Endothelial cell of coronary artery (primary cell): Measurements from ENCODE around the gene PHAX. TPM values are rescaled to one million over a fixed set of nuclear protein-coding genes. Genes with fewer than 3 reads are reported as not detected.

ENCODE experiments used
- total RNA-seq: library from RNA; depleted of rRNA; stranded (reverse); fragments of >200 nt; gene quantifications from 2 replicates; pipeline ENCODE4 v1.2.3, GENCODE V29; 2014

The PHAX gene, protein sequence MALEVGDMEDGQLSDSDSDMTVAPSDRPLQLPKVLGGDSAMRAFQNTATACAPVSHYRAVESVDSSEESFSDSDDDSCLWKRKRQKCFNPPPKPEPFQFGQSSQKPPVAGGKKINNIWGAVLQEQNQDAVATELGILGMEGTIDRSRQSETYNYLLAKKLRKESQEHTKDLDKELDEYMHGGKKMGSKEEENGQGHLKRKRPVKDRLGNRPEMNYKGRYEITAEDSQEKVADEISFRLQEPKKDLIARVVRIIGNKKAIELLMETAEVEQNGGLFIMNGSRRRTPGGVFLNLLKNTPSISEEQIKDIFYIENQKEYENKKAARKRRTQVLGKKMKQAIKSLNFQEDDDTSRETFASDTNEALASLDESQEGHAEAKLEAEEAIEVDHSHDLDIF
- 51.5 and 59.3 TPM in 2 replicates for total RNA-seq

GRCh38 chr5:126600631-126601511, at the start of gene PHAX:
Gene PHAX, plus strand, starts transcription at chr5:126600947. Its CDS starts 16 bp downstream, at chr5:126600963.

DNA sequence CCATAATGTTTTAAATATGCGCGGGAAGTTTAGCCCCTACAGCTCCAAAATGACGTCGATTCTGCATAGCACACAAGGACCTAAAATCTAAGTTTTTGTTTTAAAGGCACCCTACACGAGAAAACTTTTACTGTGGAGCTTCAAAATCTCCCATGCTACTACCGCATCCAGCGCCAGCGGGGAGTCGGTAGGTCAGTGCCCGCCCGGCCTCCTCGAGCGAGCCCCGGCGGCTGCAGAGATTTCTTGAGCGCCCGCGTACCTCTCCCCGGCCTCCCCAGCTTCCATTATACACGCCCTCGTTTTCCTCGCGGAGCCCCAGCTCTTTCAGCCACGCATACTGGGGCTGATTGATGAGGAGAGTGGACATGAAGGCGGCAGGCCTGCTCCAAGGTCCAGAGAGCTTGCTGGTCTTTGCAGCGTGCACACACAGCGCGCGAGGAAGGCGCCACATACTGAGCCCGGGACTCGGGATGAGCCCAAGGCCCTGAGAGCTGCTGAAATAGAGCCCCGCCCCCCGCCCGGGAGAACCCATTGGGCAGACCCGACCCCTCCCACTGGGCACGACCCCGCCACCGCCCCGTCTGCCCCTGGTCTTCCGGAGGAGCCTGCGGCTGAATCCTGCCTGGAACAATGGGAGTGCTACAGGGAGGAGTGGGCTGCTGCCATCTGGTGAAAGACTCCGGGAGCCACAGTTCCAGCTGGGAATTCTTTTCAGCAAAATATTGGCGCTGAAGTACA, 5.8 kb upstream of the PHAX start, which contains the start of gene ALDH7A1:
TSS of gene ALDH7A1 (minus strand) at position 472 of the 738 bp plus-strand sequence. CDS start at position 451, 21 bp downstream.

Other genes with a start within 250 kb of the PHAX start
- 0.45 and 2.4 TPM in 2 replicates for gene GRAMD2B, start 177.5 kb upstream of the PHAX start, total RNA-seq
- 35.5 and 39.6 TPM in 2 replicates for gene ALDH7A1, start 5.7 kb upstream of the PHAX start, total RNA-seq
- gene LMNB1, start 176.2 kb downstream of the PHAX start, total RNA-seq: 50.4 and 89.3 TPM in 2 replicates